ENCODE results near the gene CDH15. TPM values are rescaled to one million over a fixed set of nuclear protein-coding genes. Genes with fewer than 3 reads are reported as not detected.
A peak's percentile ranks its signal among the peaks of the same experiment; 100 is the strongest.

The CDH15 gene
- total and polyA plus RNA-seq, 2 of the 13 experiments (the other 11 are each of a cell fraction or from before 2014, with no cell fraction given) = 0.74 to 2.2 TPM

GRCh38 chr16:89187032-89187769 is 15.7 kb downstream of the CDH15 start (continued):
- TF ChIP-seq ZNF142 (CRISPR knock-in tag; IDR thresholded peaks at IDR 0.05) = no peak
- no peak for TF ChIP-seq ZFP41 (CRISPR knock-in tag; IDR thresholded peaks at IDR 0.05; ENCODE audit: borderline replicate concordance)
- TF ChIP-seq ZNF44 (CRISPR knock-in tag; IDR thresholded peaks at IDR 0.05) = no peak
- TF ChIP-seq FOXA3 (CRISPR knock-in tag; IDR thresholded peaks at IDR 0.05) = no peak; the same call in 1 of the 2 replicates
- no peak for TF ChIP-seq YEATS4 (CRISPR knock-in tag; IDR thresholded peaks at IDR 0.05; ENCODE audit: borderline replicate concordance)
- TF ChIP-seq ZFAT (CRISPR knock-in tag; conservative IDR thresholded peaks at IDR 0.05) = no peak
- TF ChIP-seq ZSCAN22 (CRISPR knock-in tag; IDR thresholded peaks at IDR 0.05) = no peak
- TF ChIP-seq, protein P1, sequence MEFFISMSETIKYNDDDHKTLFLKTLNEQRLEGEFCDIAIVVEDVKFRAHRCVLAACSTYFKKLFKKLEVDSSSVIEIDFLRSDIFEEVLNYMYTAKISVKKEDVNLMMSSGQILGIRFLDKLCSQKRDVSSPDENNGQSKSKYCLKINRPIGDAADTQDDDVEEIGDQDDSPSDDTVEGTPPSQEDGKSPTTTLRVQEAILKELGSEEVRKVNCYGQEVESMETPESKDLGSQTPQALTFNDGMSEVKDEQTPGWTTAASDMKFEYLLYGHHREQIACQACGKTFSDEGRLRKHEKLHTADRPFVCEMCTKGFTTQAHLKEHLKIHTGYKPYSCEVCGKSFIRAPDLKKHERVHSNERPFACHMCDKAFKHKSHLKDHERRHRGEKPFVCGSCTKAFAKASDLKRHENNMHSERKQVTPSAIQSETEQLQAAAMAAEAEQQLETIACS (CRISPR knock-in tag; IDR thresholded peaks at IDR 0.05) = no peak
- no peak for TF ChIP-seq ZKSCAN5 (CRISPR knock-in tag; IDR thresholded peaks at IDR 0.05)
- peak; percentile 99 for TF ChIP-seq ZMYM2 (CRISPR knock-in tag; IDR thresholded peaks at IDR 0.05)
- TF ChIP-seq ZNF782 (CRISPR knock-in tag; IDR thresholded peaks at IDR 0.05; ENCODE audit: borderline replicate concordance) = no peak
- TF ChIP-seq HIVEP1 (CRISPR knock-in tag; IDR thresholded peaks at IDR 0.05) = 0 out of 2 replicates have a peak, but pooled peaks have one; percentile 30
- no peak for TF ChIP-seq ESRRA (CRISPR knock-in tag; IDR thresholded peaks at IDR 0.05; ENCODE audit: low read depth)
- no peak for TF ChIP-seq ONECUT2 (CRISPR knock-in tag; IDR thresholded peaks at IDR 0.05)
- peak; percentile 16 for TF ChIP-seq KDM2A (CRISPR knock-in tag; IDR thresholded peaks at IDR 0.05; ENCODE audit: borderline replicate concordance, low read depth)
- 0 out of 2 replicates have a peak, but pooled peaks have one; percentile 40 for TF ChIP-seq ZNF343 (CRISPR knock-in tag; IDR thresholded peaks at IDR 0.05)
- TF ChIP-seq ZBTB7A (CRISPR knock-in tag; IDR thresholded peaks at IDR 0.05) = peak; percentile 76
- no peak for TF ChIP-seq PLSCR1 (CRISPR knock-in tag; IDR thresholded peaks at IDR 0.05; ENCODE audit: borderline replicate concordance)
- TF ChIP-seq ZNF276 (CRISPR knock-in tag; IDR thresholded peaks at IDR 0.05; ENCODE audit: low read depth) = 0 out of 2 replicates have a peak, but pooled peaks have one; percentile 50
- TF ChIP-seq FOXA1 (IDR thresholded peaks at IDR 0.05) = 0 out of 2 replicates have a peak, but pooled peaks have one; percentile 49
- TF ChIP-seq FOXA1 (CRISPR knock-in tag; IDR thresholded peaks at IDR 0.05) = no peak; the same call in none of the 2 replicates
